H9 (cell line): ENCODE results near the gene BACH2. TPM values are rescaled to one million over a fixed set of nuclear protein-coding genes. Genes with fewer than 3 reads are reported as not detected.

Source experiments
- DNase-seq: peaks from one replicate; pipeline ENCODE4 v3.0.0-alpha.2; 2017
- H2AFZ ChIP-seq: one replicate; pipeline ENCODE4 v1.6.1; 2013; ENCODE audit warnings: mild to moderate bottlenecking, low read length, control low read depth, moderate library complexity
- H2AK5ac ChIP-seq: 2 replicates; pipeline ENCODE4 v1.6.1; 2013; ENCODE audit warnings: low read length, control low read depth, mixed read lengths; ENCODE audit not compliant: insufficient read length
- H2BK120ac ChIP-seq: one replicate; pipeline ENCODE4 v1.6.1; 2013; ENCODE audit warnings: low read depth, mild to moderate bottlenecking, low read length, control low read depth, inconsistent platforms; ENCODE audit not compliant: poor library complexity, severe bottlenecking
- H2BK12ac ChIP-seq: 2 replicates; pipeline ENCODE4 v1.6.1; 2013; ENCODE audit warnings: low read length, control low read depth, mixed read lengths, low read depth; ENCODE audit not compliant: insufficient read length
- H2BK15ac ChIP-seq: 2 replicates; pipeline ENCODE4 v1.6.1; 2013; ENCODE audit warnings: low read depth, low read length, control low read depth
- H2BK20ac ChIP-seq: one replicate; pipeline ENCODE4 v1.6.1; 2013; ENCODE audit warnings: low read depth, mild to moderate bottlenecking, low read length, control low read depth, inconsistent platforms; ENCODE audit not compliant: poor library complexity, severe bottlenecking
- H2BK5ac ChIP-seq: 2 replicates; pipeline ENCODE4 v1.6.1; 2013; ENCODE audit warnings: low read length, control low read depth, mixed read lengths; ENCODE audit not compliant: insufficient read length
- H3K14ac ChIP-seq: 2 replicates; pipeline ENCODE4 v1.6.1; 2013; ENCODE audit warnings: low read length, control low read depth; ENCODE audit not compliant: insufficient read depth
- H3K18ac ChIP-seq: 2 replicates; pipeline ENCODE4 v1.6.1; 2013; ENCODE audit warnings: low read depth, mild to moderate bottlenecking, mixed read lengths, low read length, control low read depth; ENCODE audit not compliant: insufficient read length
- H3K23ac ChIP-seq: 2 replicates; pipeline ENCODE4 v1.6.1; 2013; ENCODE audit warnings: low read length, control low read depth, mixed read lengths, low read depth; ENCODE audit not compliant: insufficient read length
- H3K23me2 ChIP-seq: 2 replicates; pipeline ENCODE4 v1.6.1; 2013; ENCODE audit warnings: low read depth, mild to moderate bottlenecking, mixed read lengths, low read length, control low read depth; ENCODE audit not compliant: insufficient read length, poor library complexity, severe bottlenecking
- H3K27ac ChIP-seq: 2 replicates; pipeline ENCODE4 v1.5.1; 2013; ENCODE audit warnings: low read length, control low read depth, mixed read lengths, low read depth; ENCODE audit not compliant: insufficient read length
- H3K27me3 ChIP-seq: 2 replicates; pipeline ENCODE4 v1.6.1; 2013; ENCODE audit warnings: low read length, control low read depth, inconsistent platforms; ENCODE audit not compliant: insufficient read depth
- H3K4ac ChIP-seq: 2 replicates; pipeline ENCODE4 v1.6.1; 2013; ENCODE audit warnings: low read depth, mild to moderate bottlenecking, control low read depth, inconsistent platforms, low read length, moderate library complexity
- H3K4me1 ChIP-seq: 2 replicates; pipeline ENCODE4 v1.6.1; 2013; ENCODE audit warnings: low read length, control low read depth, inconsistent platforms; ENCODE audit not compliant: insufficient read depth
- H3K4me2 ChIP-seq: 2 replicates; pipeline ENCODE4 v1.6.1; 2013; ENCODE audit warnings: low read length, control low read depth, mixed read lengths; ENCODE audit not compliant: insufficient read length, insufficient read depth
- H3K56ac ChIP-seq: 2 replicates; pipeline ENCODE4 v1.6.1; 2013; ENCODE audit warnings: low read depth, mild to moderate bottlenecking, mixed read lengths, low read length, control low read depth; ENCODE audit not compliant: insufficient read length
- H3K79me1 ChIP-seq: 2 replicates; pipeline ENCODE4 v1.6.1; 2013; ENCODE audit warnings: low read depth, mild to moderate bottlenecking, moderate library complexity, low read length, control low read depth, inconsistent platforms; ENCODE audit not compliant: insufficient read depth, poor library complexity, severe bottlenecking
- H3K79me2 ChIP-seq: 2 replicates; pipeline ENCODE4 v1.6.1; 2013; ENCODE audit warnings: low read length, control low read depth, inconsistent platforms; ENCODE audit not compliant: insufficient read depth
- H3K9ac ChIP-seq: 2 replicates; pipeline ENCODE4 v1.6.1; 2013; ENCODE audit warnings: low read length, control low read depth, mixed read lengths; ENCODE audit not compliant: insufficient read length; ENCODE audit errors: extremely low read depth
- H3K9me3 ChIP-seq: one replicate; pipeline ENCODE4 v1.6.1; 2013; ENCODE audit warnings: low read depth, low read length, inconsistent platforms; ENCODE audit not compliant: control insufficient read depth
- H3T11ph ChIP-seq: one replicate; pipeline ENCODE4 v1.6.1; 2013; ENCODE audit warnings: mild to moderate bottlenecking, low read length, control low read depth, inconsistent platforms
- H4K20me1 ChIP-seq: one replicate; pipeline ENCODE4 v1.6.1; 2013; ENCODE audit not compliant: control insufficient read depth, insufficient read length, insufficient read depth
- H4K5ac ChIP-seq: 2 replicates; pipeline ENCODE4 v1.6.1; 2013; ENCODE audit warnings: low read depth, mild to moderate bottlenecking, mixed read lengths, low read length, control low read depth; ENCODE audit not compliant: insufficient read length
- H4K8ac ChIP-seq: replicated peaks from 2 replicates; pipeline ENCODE4 v1.6.1; 2013; ENCODE audit warnings: low read length, control low read depth, mixed read lengths, low read depth; ENCODE audit not compliant: insufficient read length
- H4K91ac ChIP-seq: 2 replicates; pipeline ENCODE4 v1.6.1; 2013; ENCODE audit warnings: low read depth, mild to moderate bottlenecking, moderate library complexity, mixed read lengths, low read length, control low read depth; ENCODE audit not compliant: insufficient read length
- H3K27ac Mint-ChIP-seq, 3 experiments: 2 replicates in 2 of 3; 3 replicates in 1 of 3; pipeline ENCODE4 v1.8.0; 2020 to 2021; ENCODE audit warnings: mixed read lengths in 3 of 3, mild to moderate bottlenecking in 1 of 3, moderate library complexity in 1 of 3
- H3K27me3 Mint-ChIP-seq: 2 replicates; pipeline ENCODE4 v1.8.0; 2021; ENCODE audit warnings: low read depth, mild to moderate bottlenecking, moderate library complexity, mixed read lengths
- H3K36me3 Mint-ChIP-seq, 3 experiments: 2 replicates in 2 of 3; 3 replicates in 1 of 3; pipeline ENCODE4 v1.8.0; 2020 to 2021; ENCODE audit warnings: low read depth in 3 of 3, mixed read lengths in 3 of 3; ENCODE audit not compliant: insufficient read depth in 1 of 3
- H3K4me1 Mint-ChIP-seq, 2 experiments: 2 replicates each; pipeline ENCODE4 v1.8.0; 2020; ENCODE audit warnings: mixed read lengths in 2 of 2
- H3K4me3 Mint-ChIP-seq, 2 experiments: 2 replicates in 1 of 2; 3 replicates in 1 of 2; pipeline ENCODE4 v1.8.0; 2020 to 2021; ENCODE audit warnings: mild to moderate bottlenecking in 2 of 2, mixed read lengths in 2 of 2, moderate library complexity in 1 of 2
- H3K9me3 Mint-ChIP-seq, 2 experiments: 2 replicates in 1 of 2; 3 replicates in 1 of 2; pipeline ENCODE4 v1.8.0; 2020; ENCODE audit warnings: mild to moderate bottlenecking in 2 of 2, mixed read lengths in 2 of 2, moderate library complexity in 1 of 2
- WGBS: extraction: QIAGEN DNeasy Blood & Tissue Kit; methylation state at CpG from one replicate; pipeline ENCODE4 v1.1.7; 2013; ENCODE audit warnings: missing lambda C conversion rate, low lambda C conversion rate, mixed read lengths; ENCODE audit not compliant: insufficient read length; ENCODE audit errors: extremely low coverage; 5-methylcytosine and 5-hydroxymethylcytosine counted together
- total RNA-seq: library from RNA; stranded (reverse); gene quantifications from 2 replicates; pipeline ENCODE4 v1.2.1, GENCODE V29; 2021
- TF ChIP-seq, protein P1 (sequence below): fragments of 200-600 bp; sonication (generic); conservative IDR thresholded peaks from 3 replicates; pipeline ENCODE4 v1.8.0; 2021; ENCODE audit warnings: antibody characterized with exemption, mild to moderate bottlenecking

BACH2 gene
- total RNA-seq, 1 experiment from 2014 or later = 2.0 TPM

DNA sequence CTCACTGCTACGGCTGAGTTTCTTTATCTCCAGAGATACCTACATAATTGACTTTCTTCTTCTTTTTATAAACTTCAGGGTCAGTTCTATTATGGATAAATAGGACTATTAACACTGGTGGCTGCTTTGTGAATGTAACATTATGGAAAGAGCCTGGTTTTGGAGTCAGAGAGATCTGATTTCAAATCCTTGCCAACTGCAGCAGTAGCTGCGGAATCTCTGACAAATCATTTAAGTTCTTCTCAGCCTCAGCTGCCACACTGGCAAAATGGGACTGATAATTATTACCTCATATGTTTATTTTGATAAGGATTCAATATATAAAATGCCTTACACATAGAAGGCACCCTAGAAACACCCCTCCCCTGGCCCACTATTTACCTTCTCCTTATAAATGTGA lies 160.5 kb downstream of the BACH2 start:
- no peak overlapping the region for H4K91ac ChIP-seq
- no peak overlapping the region for H3K23ac ChIP-seq
- H3K9ac ChIP-seq = no peak overlapping the region
- H3K27me3 ChIP-seq = no peaks in the 10 kb centered on the region
- H3K23me2 ChIP-seq = no peaks in the 10 kb centered on the region
- no peaks in the 10 kb centered on the region for H3K79me2 ChIP-seq
- Mint-ChIP-seq H3K36me3 (no peaks in the 10 kb centered on the region), H3K4me3 (no peak overlapping the region), H3K27me3 (no peaks in the 10 kb centered on the region; the same call in 1 of the 2 replicates), H3K4me1 (no peaks in the 10 kb centered on the region), H3K9me3 (no peaks in the 10 kb centered on the region), H3K27ac (no peak overlapping the region)
- H3K79me1 ChIP-seq = no peaks in the 10 kb centered on the region
- DNase-seq = no peak
- no CpG with 5 or more reads among the region's 2 CpGs for WGBS
- no peaks in the 10 kb centered on the region; the same call in 1 of the 2 replicates for H3K4me1 ChIP-seq
- no peak overlapping the region for H2BK120ac ChIP-seq
- H2BK12ac ChIP-seq = no peak overlapping the region
- TF ChIP-seq, protein P1, sequence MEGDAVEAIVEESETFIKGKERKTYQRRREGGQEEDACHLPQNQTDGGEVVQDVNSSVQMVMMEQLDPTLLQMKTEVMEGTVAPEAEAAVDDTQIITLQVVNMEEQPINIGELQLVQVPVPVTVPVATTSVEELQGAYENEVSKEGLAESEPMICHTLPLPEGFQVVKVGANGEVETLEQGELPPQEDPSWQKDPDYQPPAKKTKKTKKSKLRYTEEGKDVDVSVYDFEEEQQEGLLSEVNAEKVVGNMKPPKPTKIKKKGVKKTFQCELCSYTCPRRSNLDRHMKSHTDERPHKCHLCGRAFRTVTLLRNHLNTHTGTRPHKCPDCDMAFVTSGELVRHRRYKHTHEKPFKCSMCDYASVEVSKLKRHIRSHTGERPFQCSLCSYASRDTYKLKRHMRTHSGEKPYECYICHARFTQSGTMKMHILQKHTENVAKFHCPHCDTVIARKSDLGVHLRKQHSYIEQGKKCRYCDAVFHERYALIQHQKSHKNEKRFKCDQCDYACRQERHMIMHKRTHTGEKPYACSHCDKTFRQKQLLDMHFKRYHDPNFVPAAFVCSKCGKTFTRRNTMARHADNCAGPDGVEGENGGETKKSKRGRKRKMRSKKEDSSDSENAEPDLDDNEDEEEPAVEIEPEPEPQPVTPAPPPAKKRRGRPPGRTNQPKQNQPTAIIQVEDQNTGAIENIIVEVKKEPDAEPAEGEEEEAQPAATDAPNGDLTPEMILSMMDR = no peak
- no peak overlapping the region for H4K8ac ChIP-seq
- H3K4me2 ChIP-seq = no peak overlapping the region
- H3K18ac ChIP-seq = no peak overlapping the region
- H2AK5ac ChIP-seq = no peak overlapping the region
- no peak overlapping the region for H3K27ac ChIP-seq
- no peak overlapping the region for H2BK5ac ChIP-seq
- no peak overlapping the region for H3K14ac ChIP-seq
- no peak overlapping the region for H2BK20ac ChIP-seq
- no peaks in the 10 kb centered on the region for H4K20me1 ChIP-seq
- no peak overlapping the region for H3K56ac ChIP-seq
- no peaks in the 10 kb centered on the region for H3K9me3 ChIP-seq
- no peak overlapping the region for H3K4ac ChIP-seq
- H4K5ac ChIP-seq = no peak overlapping the region
- H2BK15ac ChIP-seq = no peak overlapping the region
- no peak overlapping the region for H3T11ph ChIP-seq
- H2AFZ ChIP-seq = no peak overlapping the region
